ENCODE data around the gene SCN1B. TPM values are rescaled to one million over a fixed set of nuclear protein-coding genes. Genes with fewer than 3 reads are reported as not detected.
"Not testable (repeated sequence)": the region's sequence is repeated elsewhere in the genome, so short reads cannot be mapped to it uniquely, and the experiment has no call there.

The SCN1B gene
- total RNA-seq, 1 donor from 2014 or later = 5.8 TPM

DNA sequence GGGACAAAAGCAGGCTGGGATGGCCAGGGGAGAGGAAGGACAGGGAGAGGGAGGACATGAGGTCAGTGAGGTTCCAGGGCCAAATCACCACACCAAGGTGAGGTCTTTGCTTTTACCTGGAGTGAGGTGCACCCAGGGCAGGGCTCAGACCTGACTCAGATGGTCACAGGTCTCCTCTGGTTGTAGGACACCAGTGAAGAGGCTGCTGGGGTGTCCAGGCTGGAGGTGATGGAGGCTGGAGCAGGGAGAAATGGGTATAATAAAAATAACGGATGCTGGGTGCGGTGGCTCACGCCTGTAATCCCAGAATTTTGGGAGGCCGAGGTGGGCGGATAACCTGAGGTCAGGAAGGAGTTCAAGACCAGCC, 23.3 kb upstream of the SCN1B start:
- H3K4me3 Mint-ChIP-seq (ENCODE audit: unreplicated experiment) = no peak overlapping the region
- H3K4me1 Mint-ChIP-seq (ENCODE audit: low read depth) = peaks cover 39% of the 10 kb centered on the region
- TF ChIP-seq, protein P1, sequence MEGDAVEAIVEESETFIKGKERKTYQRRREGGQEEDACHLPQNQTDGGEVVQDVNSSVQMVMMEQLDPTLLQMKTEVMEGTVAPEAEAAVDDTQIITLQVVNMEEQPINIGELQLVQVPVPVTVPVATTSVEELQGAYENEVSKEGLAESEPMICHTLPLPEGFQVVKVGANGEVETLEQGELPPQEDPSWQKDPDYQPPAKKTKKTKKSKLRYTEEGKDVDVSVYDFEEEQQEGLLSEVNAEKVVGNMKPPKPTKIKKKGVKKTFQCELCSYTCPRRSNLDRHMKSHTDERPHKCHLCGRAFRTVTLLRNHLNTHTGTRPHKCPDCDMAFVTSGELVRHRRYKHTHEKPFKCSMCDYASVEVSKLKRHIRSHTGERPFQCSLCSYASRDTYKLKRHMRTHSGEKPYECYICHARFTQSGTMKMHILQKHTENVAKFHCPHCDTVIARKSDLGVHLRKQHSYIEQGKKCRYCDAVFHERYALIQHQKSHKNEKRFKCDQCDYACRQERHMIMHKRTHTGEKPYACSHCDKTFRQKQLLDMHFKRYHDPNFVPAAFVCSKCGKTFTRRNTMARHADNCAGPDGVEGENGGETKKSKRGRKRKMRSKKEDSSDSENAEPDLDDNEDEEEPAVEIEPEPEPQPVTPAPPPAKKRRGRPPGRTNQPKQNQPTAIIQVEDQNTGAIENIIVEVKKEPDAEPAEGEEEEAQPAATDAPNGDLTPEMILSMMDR (IDR thresholded peaks at IDR 0.05) = no peak
- no peak overlapping the region for H3K27ac Mint-ChIP-seq (ENCODE audit: unreplicated experiment)
- H3K9me3 Mint-ChIP-seq (ENCODE audit: low read depth) = no peaks in the 10 kb centered on the region
- H3K27me3 Mint-ChIP-seq (ENCODE audit: low read depth) = no peaks in the 10 kb centered on the region
- peaks cover 7% of the 10 kb centered on the region for H3K36me3 Mint-ChIP-seq (ENCODE audit: low read depth)
- no peak for DNase-seq (ENCODE audit: low spot score)

DNA sequence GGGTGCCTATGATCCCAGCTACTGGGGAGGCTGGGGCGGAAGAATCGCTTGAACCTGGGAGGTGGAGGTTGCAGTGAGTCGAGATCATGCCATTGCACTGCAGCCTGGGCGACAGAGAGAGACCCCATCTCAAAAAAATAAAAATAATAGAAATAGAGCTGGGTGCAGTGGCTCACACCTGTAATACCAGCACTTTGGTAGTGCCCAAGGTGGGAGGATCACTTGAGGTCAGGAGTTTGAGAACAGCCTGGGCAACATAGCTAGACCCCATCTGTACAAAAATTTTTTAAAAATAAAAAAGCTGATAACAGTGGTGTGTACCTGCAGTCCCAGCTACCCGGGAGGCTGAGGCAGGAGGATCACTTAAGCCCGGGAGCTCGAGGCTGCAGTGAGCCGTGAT, 22.8 kb upstream of the SCN1B start:
- H3K36me3 Mint-ChIP-seq (ENCODE audit: low read depth); H3K27ac Mint-ChIP-seq (ENCODE audit: unreplicated experiment); DNase-seq (ENCODE audit: low spot score); H3K9me3 Mint-ChIP-seq (ENCODE audit: low read depth); H3K4me3 Mint-ChIP-seq (ENCODE audit: unreplicated experiment); H3K27me3 Mint-ChIP-seq (ENCODE audit: low read depth): not testable (repeated sequence)
- peaks cover 35% of the 10 kb centered on the region for H3K4me1 Mint-ChIP-seq (ENCODE audit: low read depth)

DNA sequence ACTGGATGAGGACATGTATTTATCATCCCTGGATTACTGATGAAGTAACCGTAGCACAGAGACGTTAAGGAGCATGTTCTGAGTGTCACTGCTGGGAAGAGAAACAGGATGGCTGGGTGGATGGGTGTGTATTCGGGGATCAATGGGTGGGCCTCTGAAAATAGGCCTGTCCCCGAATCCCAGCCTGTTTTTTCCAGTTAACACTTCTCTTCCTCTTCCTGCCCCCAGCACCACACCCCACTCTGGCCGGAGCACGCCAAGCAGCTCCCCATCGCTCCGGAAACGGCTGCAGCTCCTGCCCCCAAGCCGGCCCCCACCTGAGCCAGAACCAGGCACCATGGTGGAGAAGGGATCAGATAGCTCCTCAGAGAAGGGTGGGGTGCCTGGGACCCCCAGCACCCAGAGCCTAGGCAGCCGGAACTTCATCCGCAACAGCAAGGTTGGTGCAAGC, 21.4 kb upstream of the SCN1B start:
- Mint-ChIP-seq H3K4me1 (ENCODE audit: low read depth) (peaks cover 22% of the 10 kb centered on the region), H3K36me3 (ENCODE audit: low read depth) (peaks cover 14% of the 10 kb centered on the region), H3K27ac (ENCODE audit: unreplicated experiment) (no peak overlapping the region), H3K27me3 (ENCODE audit: low read depth) (no peaks in the 10 kb centered on the region), H3K4me3 (ENCODE audit: unreplicated experiment) (no peak overlapping the region), H3K9me3 (ENCODE audit: low read depth) (no peaks in the 10 kb centered on the region)
- no peak for DNase-seq (ENCODE audit: low spot score)
- TF ChIP-seq, protein P1 (IDR thresholded peaks at IDR 0.05) = no peak

DNA sequence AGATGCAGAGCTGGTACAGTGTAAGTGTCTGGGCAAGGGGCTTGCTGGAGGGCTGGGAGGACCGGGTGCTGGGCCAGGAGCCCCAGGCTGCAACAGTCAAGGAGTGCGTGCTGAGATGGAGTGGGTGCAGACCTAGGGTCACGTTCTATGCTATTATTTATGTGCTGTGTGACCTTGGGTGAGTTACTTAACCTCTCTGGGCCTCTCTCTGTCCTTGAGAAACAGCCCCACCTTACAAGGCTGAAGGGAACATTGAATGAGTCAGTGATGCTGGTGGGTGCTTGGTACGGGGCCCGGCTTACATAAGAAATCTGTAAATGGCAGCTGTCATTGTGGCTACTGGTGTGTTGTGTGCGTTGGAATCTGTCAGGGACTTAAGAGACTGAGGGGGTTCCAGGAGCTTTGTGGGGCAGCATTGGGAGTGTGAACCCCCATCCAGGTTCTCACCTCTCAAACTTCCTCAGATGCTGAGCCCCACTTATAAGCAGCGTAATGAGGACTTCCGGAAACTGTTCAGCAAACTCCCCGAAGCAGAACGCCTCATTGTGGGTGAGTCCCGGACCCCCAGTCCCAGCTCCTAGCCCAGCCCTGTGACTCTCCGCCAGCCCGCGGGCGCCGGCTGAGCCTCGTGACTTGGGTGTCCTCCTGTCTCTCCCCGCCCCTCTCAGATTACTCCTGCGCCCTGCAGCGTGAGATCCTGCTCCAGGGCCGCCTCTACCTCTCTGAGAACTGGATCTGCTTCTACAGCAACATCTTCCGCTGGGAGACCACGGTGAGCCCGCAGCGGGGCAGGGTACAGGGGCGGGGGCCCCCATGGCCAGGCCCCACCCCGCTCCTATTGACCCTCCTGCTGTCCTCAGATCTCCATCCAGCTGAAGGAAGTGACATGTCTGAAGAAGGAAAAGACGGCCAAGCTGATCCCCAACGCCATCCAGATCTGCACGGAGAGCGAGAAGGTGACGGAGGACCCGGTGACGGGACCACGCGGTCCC, 20.6 kb upstream of the SCN1B start:
- H3K36me3 Mint-ChIP-seq (ENCODE audit: low read depth) = peaks cover 14% of the 10 kb centered on the region
- H3K4me1 Mint-ChIP-seq (ENCODE audit: low read depth) = peaks cover 17% of the 10 kb centered on the region
- no peak overlapping the region for H3K27ac Mint-ChIP-seq (ENCODE audit: unreplicated experiment)
- TF ChIP-seq, protein P1 (IDR thresholded peaks at IDR 0.05) = no peak
- no peak for DNase-seq (ENCODE audit: low spot score)
- H3K9me3 Mint-ChIP-seq (ENCODE audit: low read depth) = no peaks in the 10 kb centered on the region
- H3K27me3 Mint-ChIP-seq (ENCODE audit: low read depth) = no peaks in the 10 kb centered on the region
- no peak overlapping the region for H3K4me3 Mint-ChIP-seq (ENCODE audit: unreplicated experiment)

DNA sequence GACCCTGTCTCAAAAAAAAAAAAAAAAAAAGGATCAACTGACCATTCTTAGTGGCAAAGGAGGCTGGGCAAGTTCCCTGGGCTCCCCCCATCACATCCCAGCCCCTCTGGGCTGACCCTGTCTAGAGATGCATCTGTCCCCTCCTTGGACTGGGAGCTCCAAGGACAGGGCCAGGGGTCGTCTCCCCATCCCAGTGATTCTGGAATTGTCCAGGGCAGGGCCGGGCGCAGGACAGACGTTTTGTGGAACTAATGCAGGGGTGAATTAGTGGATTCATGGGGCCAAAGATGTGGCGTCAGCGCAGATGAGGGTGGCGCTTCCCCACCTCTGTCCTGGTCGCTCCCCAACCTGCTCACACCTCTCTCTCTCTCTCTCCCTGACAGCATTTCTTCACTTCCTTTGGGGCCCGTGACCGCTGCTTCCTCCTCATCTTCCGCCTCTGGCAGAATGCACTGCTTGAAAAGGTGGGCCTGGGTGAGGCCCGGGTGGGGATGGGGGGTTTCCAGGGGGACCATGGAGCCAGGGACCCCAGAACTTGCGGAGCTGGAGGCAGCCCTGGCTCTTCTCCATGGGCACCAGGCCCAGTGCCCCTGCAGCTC, 19.1 kb upstream of the SCN1B start:
- Mint-ChIP-seq H3K27me3 (ENCODE audit: low read depth) (no peaks in the 10 kb centered on the region), H3K36me3 (ENCODE audit: low read depth) (peaks cover 16% of the 10 kb centered on the region), H3K27ac (ENCODE audit: unreplicated experiment) (no peak overlapping the region), H3K4me3 (ENCODE audit: unreplicated experiment) (no peak overlapping the region), H3K4me1 (ENCODE audit: low read depth) (peaks cover 7% of the 10 kb centered on the region), H3K9me3 (ENCODE audit: low read depth) (no peaks in the 10 kb centered on the region)
- DNase-seq (ENCODE audit: low spot score) = no peak
- TF ChIP-seq, protein P1 (IDR thresholded peaks at IDR 0.05) = no peak

Measured in chondrocyte (in vitro differentiated cells).